Thyroid gland (tissue), 4 donors: ENCODE measurements around the gene SEC24D.

Experiments
- CTCF ChIP-seq, 6 experiments: fragments of 200-600 bp in 3 of 6; fragments of 450-650 bp in 3 of 6; sonication (generic) in 3 of 6; IDR thresholded peaks; one replicate each; pipeline ENCODE4 v1.5.1; 2016 to 2019; ENCODE audit warnings: antibody characterized with exemption in 6 of 6, mild to moderate bottlenecking in 2 of 6, inconsistent platforms in 1 of 6, moderate library complexity in 1 of 6
- POLR2A ChIP-seq, 2 donors: fragments of 450-650 bp; IDR thresholded peaks; one replicate each; pipeline ENCODE4 v1.6.1; 2017; ENCODE audit warnings: antibody characterized with exemption in 2 of 2, mild to moderate bottlenecking in 2 of 2, moderate library complexity in 1 of 2

GRCh38 chr4:118773429-118773792 lies 62.5 kb downstream of the SEC24D start:
- TF ChIP-seq POLR2A (IDR thresholded peaks at IDR 0.05) (no peak), CTCF (IDR thresholded peaks at IDR 0.05) (no peak)
